ENCODE measurements around the gene PPP1R3C.

Gene PPP1R3C

GRCh38 chr10:91590904-91591796, 41.7 kb downstream of the PPP1R3C start (continued):
- TF ChIP-seq, protein P1, sequence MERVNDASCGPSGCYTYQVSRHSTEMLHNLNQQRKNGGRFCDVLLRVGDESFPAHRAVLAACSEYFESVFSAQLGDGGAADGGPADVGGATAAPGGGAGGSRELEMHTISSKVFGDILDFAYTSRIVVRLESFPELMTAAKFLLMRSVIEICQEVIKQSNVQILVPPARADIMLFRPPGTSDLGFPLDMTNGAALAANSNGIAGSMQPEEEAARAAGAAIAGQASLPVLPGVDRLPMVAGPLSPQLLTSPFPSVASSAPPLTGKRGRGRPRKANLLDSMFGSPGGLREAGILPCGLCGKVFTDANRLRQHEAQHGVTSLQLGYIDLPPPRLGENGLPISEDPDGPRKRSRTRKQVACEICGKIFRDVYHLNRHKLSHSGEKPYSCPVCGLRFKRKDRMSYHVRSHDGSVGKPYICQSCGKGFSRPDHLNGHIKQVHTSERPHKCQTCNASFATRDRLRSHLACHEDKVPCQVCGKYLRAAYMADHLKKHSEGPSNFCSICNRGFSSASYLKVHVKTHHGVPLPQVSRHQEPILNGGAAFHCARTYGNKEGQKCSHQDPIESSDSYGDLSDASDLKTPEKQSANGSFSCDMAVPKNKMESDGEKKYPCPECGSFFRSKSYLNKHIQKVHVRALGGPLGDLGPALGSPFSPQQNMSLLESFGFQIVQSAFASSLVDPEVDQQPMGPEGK (tag by site-specific recombination; IDR thresholded peaks at IDR 0.05), result peak; percentile 65
- TF ChIP-seq, protein P2, sequence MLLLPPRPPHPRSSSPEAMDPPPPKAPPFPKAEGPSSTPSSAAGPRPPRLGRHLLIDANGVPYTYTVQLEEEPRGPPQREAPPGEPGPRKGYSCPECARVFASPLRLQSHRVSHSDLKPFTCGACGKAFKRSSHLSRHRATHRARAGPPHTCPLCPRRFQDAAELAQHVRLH (tag by site-specific recombination; IDR thresholded peaks at IDR 0.05), result 0 out of 2 replicates have a peak, but pooled peaks have one; percentile 39
- TF ChIP-seq ZNF621 (tag by site-specific recombination; IDR thresholded peaks at IDR 0.05), result no peak
- no peak for TF ChIP-seq ZNF521 (tag by site-specific recombination; IDR thresholded peaks at IDR 0.05)
- TF ChIP-seq KLF1 (tag by site-specific recombination; IDR thresholded peaks at IDR 0.05), result peak; percentile 26; the same call in 1 of the 2 replicates
- TF ChIP-seq ZNF560 (tag by site-specific recombination; IDR thresholded peaks at IDR 0.05; ENCODE audit: borderline replicate concordance), result no peak
- no peak for TF ChIP-seq HOXD13 (CRISPR knock-in tag; IDR thresholded peaks at IDR 0.05; ENCODE audit: borderline replicate concordance)
- peak; percentile 46; the same call in 1 of the 2 replicates for TF ChIP-seq ZNF600 (tag by site-specific recombination; IDR thresholded peaks at IDR 0.05)
- TF ChIP-seq MYNN (tag by site-specific recombination; IDR thresholded peaks at IDR 0.05; ENCODE audit: borderline replicate concordance), result 0 out of 2 replicates have a peak, but pooled peaks have one; percentile 33
- TF ChIP-seq OSR2 (tag by site-specific recombination; IDR thresholded peaks at IDR 0.05), result peak; percentile 95
- TF ChIP-seq, protein P3, sequence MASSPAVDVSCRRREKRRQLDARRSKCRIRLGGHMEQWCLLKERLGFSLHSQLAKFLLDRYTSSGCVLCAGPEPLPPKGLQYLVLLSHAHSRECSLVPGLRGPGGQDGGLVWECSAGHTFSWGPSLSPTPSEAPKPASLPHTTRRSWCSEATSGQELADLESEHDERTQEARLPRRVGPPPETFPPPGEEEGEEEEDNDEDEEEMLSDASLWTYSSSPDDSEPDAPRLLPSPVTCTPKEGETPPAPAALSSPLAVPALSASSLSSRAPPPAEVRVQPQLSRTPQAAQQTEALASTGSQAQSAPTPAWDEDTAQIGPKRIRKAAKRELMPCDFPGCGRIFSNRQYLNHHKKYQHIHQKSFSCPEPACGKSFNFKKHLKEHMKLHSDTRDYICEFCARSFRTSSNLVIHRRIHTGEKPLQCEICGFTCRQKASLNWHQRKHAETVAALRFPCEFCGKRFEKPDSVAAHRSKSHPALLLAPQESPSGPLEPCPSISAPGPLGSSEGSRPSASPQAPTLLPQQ (tag by site-specific recombination; IDR thresholded peaks at IDR 0.05), result peak; percentile 56; the same call in 1 of the 2 replicates
- peak; percentile 67 for TF ChIP-seq ZBTB21 (tag by site-specific recombination; IDR thresholded peaks at IDR 0.05)
- TF ChIP-seq ZBTB20 (tag by site-specific recombination; IDR thresholded peaks at IDR 0.05), result peak; percentile 29; the same call in 1 of the 2 replicates
- peak; percentile 24; the same call in 1 of the 2 replicates for TF ChIP-seq ZNF629 (tag by site-specific recombination; IDR thresholded peaks at IDR 0.05)
- TF ChIP-seq OVOL3 (tag by site-specific recombination; IDR thresholded peaks at IDR 0.05), result peak; percentile 77; the same call in 1 of the 2 replicates
- peak; percentile 98 for TF ChIP-seq SP7 (tag by site-specific recombination; IDR thresholded peaks at IDR 0.05)
- TF ChIP-seq, protein P4, sequence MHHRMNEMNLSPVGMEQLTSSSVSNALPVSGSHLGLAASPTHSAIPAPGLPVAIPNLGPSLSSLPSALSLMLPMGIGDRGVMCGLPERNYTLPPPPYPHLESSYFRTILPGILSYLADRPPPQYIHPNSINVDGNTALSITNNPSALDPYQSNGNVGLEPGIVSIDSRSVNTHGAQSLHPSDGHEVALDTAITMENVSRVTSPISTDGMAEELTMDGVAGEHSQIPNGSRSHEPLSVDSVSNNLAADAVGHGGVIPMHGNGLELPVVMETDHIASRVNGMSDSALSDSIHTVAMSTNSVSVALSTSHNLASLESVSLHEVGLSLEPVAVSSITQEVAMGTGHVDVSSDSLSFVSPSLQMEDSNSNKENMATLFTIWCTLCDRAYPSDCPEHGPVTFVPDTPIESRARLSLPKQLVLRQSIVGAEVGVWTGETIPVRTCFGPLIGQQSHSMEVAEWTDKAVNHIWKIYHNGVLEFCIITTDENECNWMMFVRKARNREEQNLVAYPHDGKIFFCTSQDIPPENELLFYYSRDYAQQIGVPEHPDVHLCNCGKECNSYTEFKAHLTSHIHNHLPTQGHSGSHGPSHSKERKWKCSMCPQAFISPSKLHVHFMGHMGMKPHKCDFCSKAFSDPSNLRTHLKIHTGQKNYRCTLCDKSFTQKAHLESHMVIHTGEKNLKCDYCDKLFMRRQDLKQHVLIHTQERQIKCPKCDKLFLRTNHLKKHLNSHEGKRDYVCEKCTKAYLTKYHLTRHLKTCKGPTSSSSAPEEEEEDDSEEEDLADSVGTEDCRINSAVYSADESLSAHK (tag by site-specific recombination; IDR thresholded peaks at IDR 0.05), result peak; percentile 49; the same call in 1 of the 2 replicates
- TF ChIP-seq ZNF488 (tag by site-specific recombination; IDR thresholded peaks at IDR 0.05), result peak; percentile 79
- TF ChIP-seq ZNF335 (tag by site-specific recombination; conservative IDR thresholded peaks at IDR 0.05), result peak; percentile 30
- peak; percentile 76 for TF ChIP-seq ZNF843 (tag by site-specific recombination; IDR thresholded peaks at IDR 0.05)
- no peak for TF ChIP-seq ZNF48 (tag by site-specific recombination; IDR thresholded peaks at IDR 0.05)
- peak; percentile 70; the same call in 1 of the 2 replicates for TF ChIP-seq TRIM28 (IDR thresholded peaks at IDR 0.05; ENCODE audit: borderline replicate concordance, low read length)
- peak; percentile 60 for TF ChIP-seq ZNF366 (tag by site-specific recombination; conservative IDR thresholded peaks at IDR 0.05)
- TF ChIP-seq ZFP69B (tag by site-specific recombination; IDR thresholded peaks at IDR 0.05), result 0 out of 2 replicates have a peak, but pooled peaks have one; percentile 41
- TF ChIP-seq ZNF324 (tag by site-specific recombination; IDR thresholded peaks at IDR 0.05), result no peak
- TF ChIP-seq, protein P5, sequence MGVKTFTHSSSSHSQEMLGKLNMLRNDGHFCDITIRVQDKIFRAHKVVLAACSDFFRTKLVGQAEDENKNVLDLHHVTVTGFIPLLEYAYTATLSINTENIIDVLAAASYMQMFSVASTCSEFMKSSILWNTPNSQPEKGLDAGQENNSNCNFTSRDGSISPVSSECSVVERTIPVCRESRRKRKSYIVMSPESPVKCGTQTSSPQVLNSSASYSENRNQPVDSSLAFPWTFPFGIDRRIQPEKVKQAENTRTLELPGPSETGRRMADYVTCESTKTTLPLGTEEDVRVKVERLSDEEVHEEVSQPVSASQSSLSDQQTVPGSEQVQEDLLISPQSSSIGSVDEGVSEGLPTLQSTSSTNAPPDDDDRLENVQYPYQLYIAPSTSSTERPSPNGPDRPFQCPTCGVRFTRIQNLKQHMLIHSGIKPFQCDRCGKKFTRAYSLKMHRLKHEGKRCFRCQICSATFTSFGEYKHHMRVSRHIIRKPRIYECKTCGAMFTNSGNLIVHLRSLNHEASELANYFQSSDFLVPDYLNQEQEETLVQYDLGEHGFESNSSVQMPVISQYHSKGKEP (tag by site-specific recombination; IDR thresholded peaks at IDR 0.05), result 0 out of 2 replicates have a peak, but pooled peaks have one; percentile 27
